A172 (cell line): Measurements from ENCODE around the gene TMUB1. TPM values are rescaled to one million over a fixed set of nuclear protein-coding genes. Genes with fewer than 3 reads are reported as not detected.
A peak's percentile ranks its signal among the peaks of the same experiment; 100 is the strongest.
"Not testable (repeated sequence)": the region's sequence is repeated elsewhere in the genome, so short reads cannot be mapped to it uniquely, and the experiment has no call there.

Experiments used
- DNase-seq: peaks from one replicate; pipeline ENCODE4 v3.0.0-alpha.2; 2015; ENCODE audit warnings: low spot score
- total RNA-seq: library from RNA; depleted of rRNA; stranded (reverse); fragments of >200 nt; shearing (Covaris generic); gene quantifications from 2 replicates; pipeline ENCODE4 v1.2.3, GENCODE V29; 2014

TMUB1 gene
- total RNA-seq, 1 experiment from 2014 or later: 28.9 TPM

- DNase-seq: no peak
Observed at GRCh38 chr7:151056666-151057505, 26.4 kb downstream of the TMUB1 start.

GRCh38 chr7:151056283-151056665, 27.0 kb downstream of the TMUB1 start:
- no peak for DNase-seq

- no peak for DNase-seq
Observed at GRCh38 chr7:151053751-151054150, 29.5 kb downstream of the TMUB1 start.

GRCh38 chr7:151053096-151053495, 30.2 kb downstream of the TMUB1 start:
- DNase-seq: no peak

- DNase-seq: no peak
Observed at GRCh38 chr7:151051108-151051507, 32.2 kb downstream of the TMUB1 start.

GRCh38 chr7:151048911-151049463, 34.3 kb downstream of the TMUB1 start:
- DNase-seq: no peak

GRCh38 chr7:151047976-151048815, 35.1 kb downstream of the TMUB1 start, which contains the start of gene ASIC3:
TSS of gene ASIC3 (plus strand) at chr7:151048531. CDS start at chr7:151048886, 355 bp downstream.
- DNase-seq: no peak

GRCh38 chr7:151046603-151047573, 36.4 kb downstream of the TMUB1 start:
- peak; percentile 87 for DNase-seq

- DNase-seq: no peak
Observed at GRCh38 chr7:151045967-151046366, 37.3 kb downstream of the TMUB1 start.

- no peak for DNase-seq
Observed at GRCh38 chr7:151045262-151045661, 38.0 kb downstream of the TMUB1 start.

GRCh38 chr7:151043959-151044358, 39.3 kb downstream of the TMUB1 start:
- DNase-seq: no peak

- not testable (repeated sequence) for DNase-seq
Observed at GRCh38 chr7:151043449-151043848, 39.8 kb downstream of the TMUB1 start.

GRCh38 chr7:151040616-151041375, 42.5 kb downstream of the TMUB1 start:
- no peak for DNase-seq

GRCh38 chr7:151039850-151040548, 43.3 kb downstream of the TMUB1 start:
- DNase-seq: no peak

GRCh38 chr7:151038951-151039849, 44.1 kb downstream of the TMUB1 start:
- peak; percentile 99 for DNase-seq

GRCh38 chr7:151035902-151036301, 47.4 kb downstream of the TMUB1 start:
- DNase-seq: no peak

GRCh38 chr7:151035026-151035717, 48.1 kb downstream of the TMUB1 start:
- no peak for DNase-seq
